HG03378 (cell line): ENCODE results near the gene GJB5.

Experiments used
- ATAC-seq: cut with Tn5 transposase; IDR thresholded peaks from one replicate; pipeline ENCODE4 v1.9.1; 2021; ENCODE audit warnings: mild to moderate bottlenecking, moderate library complexity; ENCODE audit not compliant: unreplicated experiment

Gene GJB5

DNA sequence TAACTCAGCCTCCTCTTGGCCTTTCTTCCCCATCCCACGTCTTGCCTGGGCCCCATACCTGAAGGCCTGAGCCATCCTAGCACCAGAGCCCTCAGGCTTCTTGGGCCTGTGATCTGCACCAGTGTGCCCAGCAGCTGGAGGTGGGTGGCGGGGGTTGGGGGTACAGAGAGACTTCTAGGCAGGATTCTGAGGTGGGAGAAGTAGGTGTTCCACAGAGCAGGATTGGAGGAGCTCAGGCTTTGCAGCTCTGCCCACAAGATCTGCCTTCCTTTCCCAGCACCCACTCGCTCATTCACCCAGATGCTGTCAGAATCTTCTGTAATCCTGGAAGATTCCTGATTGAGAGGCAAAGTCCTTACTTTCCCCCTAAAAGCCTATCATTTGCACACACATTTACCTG is 10.0 kb upstream of the GJB5 start:
- no peak for ATAC-seq

DNA sequence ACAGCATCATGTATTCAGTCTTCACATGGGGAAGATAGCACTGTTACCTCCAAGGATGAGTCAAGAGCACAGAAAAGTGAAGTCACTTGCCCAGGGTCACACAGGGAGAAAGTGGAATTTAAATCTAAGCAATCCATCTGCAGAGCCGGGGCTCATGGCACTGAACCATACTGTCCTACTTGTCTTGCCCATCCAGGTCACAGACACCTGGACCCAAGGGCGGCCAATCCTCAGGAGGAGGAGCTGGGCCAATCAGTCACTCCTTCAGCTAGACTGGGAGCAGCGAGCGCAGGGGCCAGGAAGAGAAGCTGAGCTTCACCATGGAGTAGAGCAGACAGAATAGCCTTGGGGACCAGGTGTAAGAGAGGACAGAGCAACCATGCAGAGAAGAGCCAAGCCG is 9.2 kb upstream of the GJB5 start:
- no peak for ATAC-seq

DNA sequence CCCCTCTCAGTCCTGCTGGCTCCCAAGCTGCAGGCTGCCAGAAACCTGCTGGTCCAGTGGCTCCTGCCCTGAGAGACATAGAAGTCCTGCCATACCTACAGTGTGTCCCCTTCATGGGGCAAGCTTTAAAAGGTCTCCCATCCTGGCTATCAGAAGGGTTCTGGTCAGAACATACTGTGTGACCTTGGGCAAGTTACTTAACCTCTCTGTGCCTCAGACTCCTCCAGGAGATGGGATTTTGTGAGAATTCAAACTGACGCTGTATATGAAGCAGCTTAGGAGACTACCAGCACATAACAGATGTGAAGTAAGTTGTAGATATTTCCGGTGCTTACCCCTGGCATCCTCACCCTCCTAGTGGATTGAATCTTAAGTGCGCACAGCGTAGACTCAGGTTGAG is 8.7 kb upstream of the GJB5 start:
- no peak for ATAC-seq

DNA sequence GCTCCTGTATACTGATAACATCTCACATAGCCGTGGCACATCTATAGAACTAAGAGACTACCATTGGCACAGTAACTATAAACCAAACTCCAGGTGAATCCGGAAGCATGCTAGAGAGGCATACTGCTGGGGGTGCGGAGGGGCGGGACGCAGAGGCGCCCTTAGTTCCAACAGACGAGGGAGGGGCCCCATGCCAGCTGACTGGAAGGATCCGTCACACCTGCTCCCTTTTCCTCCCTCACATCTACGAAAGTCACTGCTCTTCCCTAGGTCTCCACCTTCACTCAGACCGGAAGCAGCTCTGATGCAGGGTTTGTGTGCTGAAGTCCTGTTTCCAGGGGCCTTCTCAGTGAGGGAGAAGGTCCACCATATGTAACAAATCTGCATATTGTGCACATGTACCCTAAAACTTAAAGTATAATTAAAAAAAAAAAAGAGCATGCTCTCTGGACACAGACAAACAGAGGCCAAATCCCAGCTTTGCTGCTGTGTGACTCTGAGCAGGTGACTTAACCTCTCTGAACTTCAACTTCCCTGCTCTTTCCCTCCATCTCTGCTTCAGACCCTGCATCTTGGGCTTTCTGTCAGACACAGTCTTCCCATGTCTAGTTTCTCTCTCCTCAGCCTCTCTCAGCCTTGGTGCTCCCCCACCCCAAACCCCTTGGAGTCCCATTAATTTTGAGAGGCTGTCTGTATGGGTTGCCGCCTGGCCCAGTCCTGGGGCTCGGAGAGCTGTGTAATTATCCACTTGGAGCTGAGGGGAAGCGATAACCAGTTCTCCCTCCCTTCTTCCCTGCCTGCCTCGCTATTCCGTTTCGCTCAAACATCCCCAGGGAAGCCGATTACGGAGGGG is 7.8 kb upstream of the GJB5 start:
- ATAC-seq: no peak

DNA sequence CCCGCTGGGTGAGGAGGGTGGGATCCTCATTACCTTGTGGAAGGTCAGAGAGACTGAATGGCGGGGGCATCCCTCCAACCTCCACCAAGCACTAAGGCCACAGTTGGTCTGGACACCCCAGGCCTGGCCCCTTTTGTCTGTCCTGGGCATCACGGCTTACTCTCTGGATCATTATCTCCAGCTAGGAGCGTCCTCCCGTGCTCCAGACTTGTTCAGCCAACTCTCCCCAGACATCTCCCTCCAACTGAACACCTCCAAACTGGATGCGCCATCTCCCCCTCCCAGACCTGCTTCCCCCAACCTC is 7.3 kb upstream of the GJB5 start:
- no peak for ATAC-seq

DNA sequence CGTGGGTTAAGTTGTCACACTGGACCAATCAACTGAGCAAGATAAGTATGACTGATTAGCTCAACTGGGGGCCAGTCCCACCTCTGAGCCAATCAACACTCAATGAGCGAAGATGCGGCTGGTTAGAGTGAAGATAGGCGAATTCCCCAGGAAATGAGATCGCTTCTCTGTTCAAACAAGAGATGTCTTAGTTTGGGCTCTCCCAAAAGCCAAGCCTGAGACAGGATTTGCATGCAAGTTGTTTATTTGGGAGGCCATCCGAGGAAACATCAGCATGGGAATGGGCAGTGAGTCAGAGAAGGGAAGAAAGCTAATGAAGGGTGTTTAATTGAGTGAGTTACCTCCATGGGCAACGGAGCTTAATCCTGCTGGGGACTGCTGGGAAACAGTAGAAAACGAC is 4.9 kb upstream of the GJB5 start:
- ATAC-seq: no peak

DNA sequence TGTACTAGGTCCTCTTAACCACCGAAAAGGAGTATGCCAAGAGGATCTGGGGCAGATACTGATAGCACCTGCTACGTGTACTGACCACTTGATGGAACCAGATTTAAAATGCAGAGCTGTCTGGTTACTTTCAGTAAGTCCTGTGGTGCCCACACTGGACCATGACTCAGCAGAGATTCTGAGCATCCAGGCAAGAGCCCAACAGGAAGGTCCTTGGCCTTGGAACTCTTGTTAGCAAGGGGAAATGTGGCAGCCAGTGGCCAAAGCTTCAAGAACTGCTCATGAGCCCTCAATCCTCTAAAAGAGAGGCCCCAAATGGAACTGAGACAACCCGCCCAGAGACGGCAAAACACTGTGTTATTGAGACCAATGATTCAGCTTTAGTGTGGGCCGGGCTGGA is 4.2 kb upstream of the GJB5 start:
- ATAC-seq: no peak

DNA sequence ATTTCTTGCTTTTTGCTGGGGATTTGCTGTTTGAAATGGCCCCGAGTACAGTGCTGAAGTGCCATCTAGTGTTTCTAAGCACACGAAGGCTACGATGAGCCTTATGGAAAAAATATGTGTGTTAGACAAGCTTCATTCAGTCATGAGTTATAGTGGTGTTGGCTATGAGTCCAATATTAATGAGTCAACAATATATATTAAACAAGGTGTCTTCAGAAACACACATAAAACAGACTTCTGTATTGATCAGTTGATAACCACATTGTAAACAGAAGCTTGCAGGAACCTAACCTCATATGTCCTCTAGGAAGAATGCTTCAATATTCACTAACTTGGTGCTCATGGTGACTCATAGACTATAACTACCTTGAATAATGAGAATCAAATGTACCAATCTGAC is 1.7 kb upstream of the GJB5 start:
- no peak for ATAC-seq

DNA sequence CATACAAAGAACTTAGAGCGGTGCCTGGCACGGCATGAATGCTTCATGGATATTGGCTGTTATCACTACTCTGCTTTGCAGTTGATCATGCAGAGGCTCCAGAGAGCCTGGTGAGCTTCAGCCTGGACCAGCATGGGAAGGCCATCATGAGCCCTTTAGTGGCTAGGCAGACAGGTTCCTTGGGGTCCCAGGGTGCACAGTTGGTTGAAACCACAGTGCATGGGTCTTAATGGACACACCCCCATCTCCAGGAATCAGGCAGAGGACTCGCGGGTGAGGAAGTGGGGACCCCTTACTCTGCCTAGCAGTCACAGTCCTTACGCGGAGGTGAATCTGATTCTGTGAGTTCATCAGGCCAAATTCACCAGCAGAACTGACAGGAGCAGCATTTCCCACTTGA is 1.1 kb downstream of the GJB5 start:
- ATAC-seq: no peak

DNA sequence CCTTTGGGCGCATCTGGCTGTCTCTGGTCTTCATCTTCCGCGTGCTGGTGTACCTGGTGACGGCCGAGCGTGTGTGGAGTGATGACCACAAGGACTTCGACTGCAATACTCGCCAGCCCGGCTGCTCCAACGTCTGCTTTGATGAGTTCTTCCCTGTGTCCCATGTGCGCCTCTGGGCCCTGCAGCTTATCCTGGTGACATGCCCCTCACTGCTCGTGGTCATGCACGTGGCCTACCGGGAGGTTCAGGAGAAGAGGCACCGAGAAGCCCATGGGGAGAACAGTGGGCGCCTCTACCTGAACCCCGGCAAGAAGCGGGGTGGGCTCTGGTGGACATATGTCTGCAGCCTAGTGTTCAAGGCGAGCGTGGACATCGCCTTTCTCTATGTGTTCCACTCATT is 2.5 kb downstream of the GJB5 start:
- no peak for ATAC-seq

DNA sequence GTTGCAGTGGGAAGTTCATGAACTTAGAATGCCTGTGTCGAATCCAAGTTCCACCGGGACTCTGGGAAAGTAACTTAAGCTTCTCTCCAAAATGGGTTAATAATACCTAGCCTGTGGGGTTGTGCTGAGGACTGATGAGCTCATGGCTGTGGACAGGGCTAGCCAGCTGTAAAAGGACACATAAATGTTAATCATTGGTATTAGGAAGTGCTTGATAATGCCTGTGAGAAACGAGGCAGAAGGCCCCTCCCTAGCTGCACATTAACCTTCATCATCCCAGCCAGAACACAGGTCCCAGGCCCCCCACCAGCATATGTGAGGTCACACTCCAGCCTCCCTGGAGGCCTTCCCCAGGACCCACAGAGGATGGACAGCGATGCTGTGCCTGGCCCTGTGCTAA is 3.9 kb downstream of the GJB5 start:
- ATAC-seq: no peak

DNA sequence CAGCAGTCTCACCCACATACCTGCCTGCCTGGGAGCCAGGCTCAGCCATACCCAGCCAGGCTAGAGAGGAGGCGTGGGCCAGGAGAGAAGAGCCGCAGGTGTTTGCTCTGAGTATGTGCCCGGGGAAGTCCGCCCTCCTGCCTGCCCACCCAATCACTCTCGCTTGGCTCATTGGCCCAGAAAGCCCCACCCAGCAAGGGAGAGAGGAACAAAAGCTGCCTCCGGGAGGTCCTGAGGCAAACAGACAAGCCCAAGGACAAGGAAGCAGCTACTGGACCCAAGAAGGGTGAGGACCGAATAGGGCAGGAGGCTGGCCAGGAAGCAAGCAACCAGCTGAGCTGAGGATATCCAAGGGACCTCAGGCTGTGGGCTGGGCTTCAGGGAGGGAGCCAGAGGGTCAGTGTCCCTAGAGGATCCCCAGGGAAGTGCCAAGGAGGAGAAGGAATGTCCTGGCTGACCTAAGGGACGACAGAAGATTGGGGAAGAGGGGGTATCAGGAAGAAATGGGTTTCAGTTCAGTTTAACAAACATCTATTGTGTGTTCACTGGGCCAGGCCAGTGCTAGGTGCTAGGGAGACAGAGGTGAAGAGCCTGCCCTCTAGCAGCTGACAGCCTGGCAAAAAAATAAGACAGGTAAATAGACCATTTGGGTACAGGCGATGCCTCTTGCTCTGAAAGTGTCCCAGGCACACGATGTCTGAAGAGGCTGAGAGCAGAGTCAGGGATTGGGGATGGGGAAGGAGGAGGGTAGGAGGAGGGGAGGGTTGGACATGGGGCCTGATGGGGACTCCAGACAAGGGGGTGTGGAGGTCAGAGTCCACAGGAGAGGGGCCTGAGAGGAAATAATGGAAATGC is 4.9 kb downstream of the GJB5 start, which contains the start of gene GJB4:
TSS of gene GJB4 (plus strand) at position 238 of the 855 bp plus-strand sequence. CDS start 1,515 bp downstream, outside the sequence.
- no peak for ATAC-seq

DNA sequence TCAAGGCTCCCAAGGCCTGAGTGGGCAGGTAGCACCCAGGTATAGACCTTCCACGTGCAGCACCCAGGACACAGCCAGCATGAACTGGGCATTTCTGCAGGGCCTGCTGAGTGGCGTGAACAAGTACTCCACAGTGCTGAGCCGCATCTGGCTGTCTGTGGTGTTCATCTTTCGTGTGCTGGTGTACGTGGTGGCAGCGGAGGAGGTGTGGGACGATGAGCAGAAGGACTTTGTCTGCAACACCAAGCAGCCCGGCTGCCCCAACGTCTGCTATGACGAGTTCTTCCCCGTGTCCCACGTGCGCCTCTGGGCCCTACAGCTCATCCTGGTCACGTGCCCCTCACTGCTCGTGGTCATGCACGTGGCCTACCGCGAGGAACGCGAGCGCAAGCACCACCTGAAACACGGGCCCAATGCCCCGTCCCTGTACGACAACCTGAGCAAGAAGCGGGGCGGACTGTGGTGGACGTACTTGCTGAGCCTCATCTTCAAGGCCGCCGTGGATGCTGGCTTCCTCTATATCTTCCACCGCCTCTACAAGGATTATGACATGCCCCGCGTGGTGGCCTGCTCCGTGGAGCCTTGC is 6.4 kb downstream of the GJB5 start:
- no peak for ATAC-seq

DNA sequence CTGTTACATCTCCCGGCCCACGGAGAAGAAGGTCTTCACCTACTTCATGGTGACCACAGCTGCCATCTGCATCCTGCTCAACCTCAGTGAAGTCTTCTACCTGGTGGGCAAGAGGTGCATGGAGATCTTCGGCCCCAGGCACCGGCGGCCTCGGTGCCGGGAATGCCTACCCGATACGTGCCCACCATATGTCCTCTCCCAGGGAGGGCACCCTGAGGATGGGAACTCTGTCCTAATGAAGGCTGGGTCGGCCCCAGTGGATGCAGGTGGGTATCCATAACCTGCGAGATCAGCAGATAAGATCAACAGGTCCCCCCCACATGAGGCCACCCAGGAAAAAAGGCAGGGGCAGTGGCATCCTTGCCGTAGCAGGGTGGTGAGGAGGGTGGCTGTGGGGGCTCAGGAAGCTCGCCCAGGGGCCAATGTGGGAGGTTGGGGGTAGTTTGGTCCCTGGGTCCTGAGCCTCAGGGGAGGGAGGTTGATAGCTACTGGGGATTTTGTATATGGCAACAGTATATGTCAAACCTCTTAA is 7.0 kb downstream of the GJB5 start:
- ATAC-seq: no peak

DNA sequence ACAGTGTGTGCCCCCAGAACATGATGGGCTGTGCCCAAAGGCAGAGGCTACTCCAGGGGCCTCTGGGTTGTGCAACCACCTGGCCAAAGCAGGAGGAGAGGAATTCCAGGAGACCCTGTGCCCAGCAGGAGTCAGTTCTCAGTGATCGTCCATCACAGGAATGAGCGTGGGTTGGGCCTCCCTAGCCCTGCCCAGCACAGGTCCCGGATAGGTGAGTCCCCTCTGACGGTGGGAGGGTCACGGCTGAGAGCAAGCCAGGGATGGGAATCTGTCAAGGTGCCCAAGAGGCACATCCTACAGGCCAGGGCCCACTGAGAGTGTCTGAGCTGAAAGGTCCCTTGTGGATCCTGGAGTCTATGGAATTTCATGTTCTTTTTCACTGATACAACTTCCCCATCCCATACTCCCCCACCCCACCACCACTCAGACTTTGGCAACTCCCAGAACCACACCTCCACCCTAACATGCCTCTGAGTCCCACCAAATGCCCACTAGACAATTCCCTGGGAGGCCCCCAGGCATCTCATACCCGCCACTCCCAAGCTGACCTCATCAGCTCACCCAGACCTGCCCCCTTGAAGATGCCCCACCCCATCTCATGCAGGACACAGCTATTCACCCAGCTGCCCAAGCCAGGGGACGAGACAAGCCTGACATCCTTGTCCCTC is 7.8 kb downstream of the GJB5 start:
- ATAC-seq: no peak

DNA sequence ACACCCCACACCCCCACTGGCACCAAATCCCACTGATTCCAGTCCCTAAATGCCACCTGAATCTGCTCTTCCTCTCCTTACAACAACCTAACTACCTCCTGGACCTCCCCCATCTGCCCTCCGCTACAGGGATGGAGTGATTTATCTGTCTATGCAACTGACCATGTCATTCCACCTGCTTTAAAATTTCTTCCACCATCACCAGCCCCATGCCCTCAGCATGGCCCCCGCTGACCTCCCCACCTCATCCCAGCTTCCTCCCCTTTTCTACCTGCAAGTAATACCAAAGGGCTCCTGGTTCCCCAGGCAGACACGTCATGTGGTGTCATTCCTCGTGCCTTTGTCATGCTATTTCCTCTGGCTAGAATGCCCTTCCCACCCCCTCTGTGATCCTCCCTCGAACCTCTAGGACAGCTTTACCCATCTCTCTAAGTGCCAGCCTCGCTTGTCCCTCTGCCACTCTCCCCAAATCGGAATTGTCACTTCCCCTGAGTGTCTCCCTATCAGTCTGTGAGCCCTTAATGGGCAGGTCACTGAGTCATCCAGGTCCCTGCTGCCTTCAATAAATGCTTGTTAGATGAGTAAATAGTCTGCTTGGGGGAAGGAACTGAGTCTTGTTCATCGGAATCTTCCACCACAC is 8.4 kb downstream of the GJB5 start:
- no peak for ATAC-seq

DNA sequence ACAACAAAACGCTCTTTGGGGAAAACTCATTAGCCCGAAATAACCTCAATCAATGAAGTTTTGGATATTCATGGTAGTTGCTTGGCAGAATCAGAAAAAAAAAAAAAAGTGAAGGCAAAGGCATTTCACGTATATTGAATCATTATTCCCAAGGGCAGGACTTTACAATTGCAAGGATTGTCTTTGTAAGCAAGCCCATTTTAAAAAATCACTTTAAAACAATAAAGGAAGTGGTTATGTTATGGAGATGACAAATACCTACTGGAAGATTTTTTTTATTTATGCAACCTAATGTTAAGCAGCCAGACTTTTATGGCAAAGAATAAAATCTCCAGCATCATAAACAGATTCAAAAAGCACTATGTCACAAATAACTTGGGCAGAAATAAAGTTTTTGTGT is 14.0 kb downstream of the GJB5 start:
- no peak for ATAC-seq

DNA sequence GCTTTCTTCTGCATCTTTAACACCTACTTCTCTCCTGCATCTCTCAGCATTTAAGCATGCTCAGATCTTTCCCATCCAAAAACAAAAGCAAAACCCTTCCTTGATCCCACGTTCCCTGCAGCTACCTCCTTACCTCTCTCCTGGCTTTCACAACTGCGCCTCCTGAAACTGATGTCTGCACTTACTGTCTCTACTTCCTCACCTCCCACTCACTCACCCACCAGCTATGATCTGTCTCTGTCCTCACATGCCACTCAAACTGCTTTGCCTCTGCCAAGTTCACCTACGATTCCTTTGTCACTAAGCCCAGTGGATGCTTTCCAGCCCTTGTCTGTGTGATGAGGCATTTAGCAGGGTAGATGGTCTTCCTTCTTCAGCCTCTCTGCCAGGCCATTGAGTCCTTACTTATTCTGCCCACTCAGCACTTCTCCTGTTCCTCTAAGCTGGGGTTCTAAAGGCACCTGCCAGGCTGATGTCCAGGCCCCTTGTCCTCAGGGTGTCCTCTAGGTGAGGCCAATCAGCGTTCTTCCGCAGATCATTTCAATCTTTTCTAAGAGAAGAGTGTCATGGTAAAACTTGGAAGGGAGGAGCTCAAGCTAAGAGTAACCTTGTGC is 16.2 kb downstream of the GJB5 start:
- no peak for ATAC-seq

DNA sequence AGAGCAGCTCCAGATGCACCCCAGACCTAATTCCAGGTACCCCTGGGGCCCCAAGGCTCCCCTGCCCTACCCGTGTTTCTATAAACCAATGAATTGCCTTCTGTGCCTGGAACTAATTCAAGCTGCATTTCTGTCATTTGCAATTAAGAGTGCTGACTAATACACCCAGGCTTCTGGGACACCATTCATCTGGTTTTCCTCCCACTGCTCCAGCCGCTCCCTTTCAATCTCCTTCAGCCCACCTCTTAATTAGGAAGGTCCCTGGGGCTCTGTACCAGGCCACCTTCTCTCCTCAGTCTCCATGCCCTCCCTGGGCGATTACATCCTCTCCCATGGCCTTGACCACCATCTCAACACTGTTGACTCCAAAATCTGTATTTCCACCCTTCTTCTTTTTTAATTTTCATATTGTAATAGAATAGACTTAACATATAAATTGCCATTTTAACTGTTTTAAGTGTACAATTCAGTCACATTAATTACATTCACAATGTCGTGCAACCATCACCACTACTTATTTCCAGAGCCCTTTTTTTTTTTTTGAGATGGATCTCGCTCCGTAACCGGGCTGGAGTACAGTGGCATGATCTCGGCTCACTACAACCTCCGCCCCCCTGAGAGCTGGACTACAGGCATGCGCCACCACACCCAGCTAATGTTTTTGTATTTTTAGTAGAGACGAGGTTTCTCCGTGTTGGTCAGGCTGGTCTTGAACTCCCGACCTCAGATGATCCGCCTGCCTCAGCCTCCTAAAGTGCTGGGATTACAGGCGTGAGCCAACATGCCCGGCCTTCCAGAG is 16.9 kb downstream of the GJB5 start:
- no peak for ATAC-seq
